ENCODE results near the gene METTL1.

Gene METTL1

GRCh38 chr12:57767305-57767698 lies 4.6 kb downstream of the METTL1 start:
- DNase-seq (ENCODE audit: low read depth) = no peak

GRCh38 chr12:57766464-57767304 lies 5.2 kb downstream of the METTL1 start, which contains the start of gene CYP27B1:
TSS of gene CYP27B1 (minus strand) at chr12:57767078. CDS start at chr12:57767041, 37 bp downstream.
- no peak for DNase-seq (ENCODE audit: low read depth)

DNA sequence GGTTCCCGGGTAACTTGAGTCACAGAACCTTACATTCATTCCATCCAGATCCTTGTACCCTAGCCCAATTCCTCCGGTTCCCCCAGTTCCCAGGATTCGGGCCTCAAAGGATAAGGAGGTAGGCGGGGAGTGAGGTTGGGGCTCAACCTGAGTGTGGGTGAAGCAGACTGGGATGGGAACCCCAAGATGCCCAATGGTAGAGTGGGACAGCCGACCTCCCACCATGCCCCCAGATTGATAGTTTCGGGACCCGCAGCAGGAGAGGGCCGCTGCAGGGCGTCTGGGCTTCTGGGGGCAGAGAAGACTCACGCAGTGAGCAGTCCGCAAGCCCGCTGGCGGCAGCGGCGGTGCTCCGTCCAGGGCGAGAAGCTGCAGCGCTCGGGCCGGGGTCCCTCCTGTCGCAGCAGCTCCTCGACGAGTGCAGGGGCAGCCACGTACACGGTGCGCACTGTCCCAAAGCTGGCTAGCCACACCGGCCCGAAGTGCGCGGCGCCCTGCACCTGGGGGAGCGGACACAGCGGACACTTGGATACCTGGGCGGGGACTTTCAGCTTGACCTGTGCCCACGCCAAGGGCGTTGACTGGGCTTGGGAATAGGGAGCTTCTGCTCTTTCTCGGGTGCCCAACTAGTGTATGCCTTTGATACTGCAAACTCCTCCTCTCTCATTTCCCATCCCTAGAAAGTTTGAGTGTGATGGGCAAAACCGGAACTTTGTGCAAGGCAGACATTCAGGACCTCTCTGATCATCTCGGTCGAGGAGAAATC lies 6.0 kb downstream of the METTL1 start:
- no peak for DNase-seq (ENCODE audit: low read depth)

DNA sequence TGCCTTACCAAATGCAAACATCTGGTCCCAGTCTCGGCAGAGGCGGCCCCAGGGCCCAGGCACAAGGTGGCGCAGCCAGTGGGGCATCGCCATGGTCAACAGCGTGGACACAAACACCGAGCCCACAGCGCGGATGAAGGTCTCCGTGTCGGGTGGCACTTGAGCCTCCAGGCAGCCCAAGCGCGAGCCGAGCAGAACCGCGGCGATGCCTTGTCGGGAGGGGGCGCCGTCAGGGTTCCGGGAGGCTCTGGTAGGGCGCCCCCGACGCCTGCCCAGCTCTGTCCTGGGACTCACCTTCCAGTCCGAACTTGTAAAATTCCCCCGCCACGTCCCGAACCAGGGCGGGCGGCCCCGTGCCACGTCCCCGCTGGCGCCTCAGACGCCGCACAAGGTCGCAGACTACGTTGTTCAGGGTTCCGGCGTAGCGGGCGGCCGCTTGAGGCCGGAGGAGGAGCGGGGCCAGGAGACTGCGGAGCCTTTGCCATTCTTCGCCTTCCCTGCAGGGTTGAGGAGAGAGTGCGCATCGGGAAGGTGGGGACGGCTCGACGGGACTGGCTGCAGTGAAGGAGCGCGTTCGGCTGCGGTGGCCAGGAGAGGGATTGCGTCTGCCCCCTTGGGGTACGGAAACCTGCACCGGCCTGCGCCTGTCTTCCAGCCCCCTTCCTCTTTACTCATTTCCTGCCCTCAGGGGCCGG lies 6.8 kb downstream of the METTL1 start:
- DNase-seq (ENCODE audit: low read depth) = no peak

- no peak for DNase-seq (ENCODE audit: low read depth)
These were observed 7.3 kb downstream of the METTL1 start for GRCh38 chr12:57764662-57765002.

DNA sequence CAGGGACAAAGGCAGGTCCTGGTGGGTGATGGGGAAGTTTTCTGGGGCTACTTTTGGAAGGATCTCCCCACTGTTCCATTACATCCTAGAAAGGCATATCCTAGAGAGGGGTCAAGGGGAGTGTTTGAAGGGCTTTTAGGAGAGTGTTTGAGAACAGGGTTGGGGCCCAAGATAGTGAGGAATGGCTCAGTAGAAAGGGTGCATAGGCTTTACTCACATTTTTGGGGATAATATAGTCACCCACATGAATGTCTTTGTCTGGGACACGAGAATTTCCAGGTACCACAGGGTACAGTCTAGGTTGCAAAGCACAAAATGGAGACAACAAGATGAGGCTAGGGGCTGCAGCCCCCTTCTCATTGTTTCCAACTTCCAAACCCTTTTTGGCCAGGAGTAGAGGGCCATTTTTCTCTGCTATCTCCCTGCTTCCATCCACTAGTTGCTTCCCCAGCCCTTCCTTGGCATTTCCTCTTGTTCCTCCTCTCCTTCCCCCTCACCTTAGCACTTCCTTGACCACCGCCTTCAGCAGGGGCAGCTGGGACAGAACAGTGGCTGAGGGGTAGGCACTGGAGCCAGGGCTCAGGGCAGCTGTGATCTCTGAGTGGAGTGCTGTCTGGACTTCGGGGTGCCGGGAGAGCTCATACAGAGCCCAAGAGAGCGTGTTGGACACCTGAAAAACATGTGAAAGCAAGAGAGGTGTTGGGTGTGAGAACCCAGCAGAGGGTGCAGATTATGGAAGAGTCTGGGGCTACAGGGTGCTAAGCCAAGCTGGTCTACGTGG lies 7.8 kb downstream of the METTL1 start:
- no peak for DNase-seq (ENCODE audit: low read depth)

- DNase-seq (ENCODE audit: low read depth) = no peak
These were observed 9.4 kb downstream of the METTL1 start for GRCh38 chr12:57762463-57762862.

DNA sequence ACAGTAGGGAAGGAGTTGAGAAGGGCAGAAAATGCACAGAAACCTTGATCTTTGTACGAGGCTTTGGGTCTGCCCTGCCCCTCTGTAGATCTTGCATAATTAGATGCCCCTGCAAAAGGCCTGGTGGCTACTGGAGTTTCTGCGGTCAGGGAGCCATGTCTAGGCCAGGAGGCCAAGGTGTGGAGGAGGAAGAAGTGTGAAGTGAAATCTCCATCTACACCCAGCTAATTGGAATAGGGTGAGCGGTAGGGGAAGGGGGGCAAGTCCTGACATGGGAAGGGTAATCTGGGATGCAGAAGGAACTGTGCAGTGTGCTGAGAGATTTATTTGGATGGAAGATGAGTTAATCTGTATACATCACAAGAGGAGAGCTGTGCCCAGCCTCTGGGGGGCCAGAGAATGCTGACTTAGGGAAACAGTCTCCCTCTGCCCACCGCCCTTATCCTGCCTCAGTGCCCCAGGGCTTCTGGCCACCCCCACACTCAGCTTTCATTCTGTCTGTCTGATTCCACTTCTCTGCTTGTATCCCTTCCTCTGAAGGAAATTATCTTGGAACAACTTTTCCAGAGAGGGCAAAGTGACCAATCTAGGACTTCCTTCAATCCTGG lies 10.4 kb downstream of the METTL1 start:
- no peak for DNase-seq (ENCODE audit: low read depth)

- DNase-seq (ENCODE audit: low read depth) = no peak
These were observed 11.4 kb downstream of the METTL1 start for GRCh38 chr12:57760347-57760982.

DNA sequence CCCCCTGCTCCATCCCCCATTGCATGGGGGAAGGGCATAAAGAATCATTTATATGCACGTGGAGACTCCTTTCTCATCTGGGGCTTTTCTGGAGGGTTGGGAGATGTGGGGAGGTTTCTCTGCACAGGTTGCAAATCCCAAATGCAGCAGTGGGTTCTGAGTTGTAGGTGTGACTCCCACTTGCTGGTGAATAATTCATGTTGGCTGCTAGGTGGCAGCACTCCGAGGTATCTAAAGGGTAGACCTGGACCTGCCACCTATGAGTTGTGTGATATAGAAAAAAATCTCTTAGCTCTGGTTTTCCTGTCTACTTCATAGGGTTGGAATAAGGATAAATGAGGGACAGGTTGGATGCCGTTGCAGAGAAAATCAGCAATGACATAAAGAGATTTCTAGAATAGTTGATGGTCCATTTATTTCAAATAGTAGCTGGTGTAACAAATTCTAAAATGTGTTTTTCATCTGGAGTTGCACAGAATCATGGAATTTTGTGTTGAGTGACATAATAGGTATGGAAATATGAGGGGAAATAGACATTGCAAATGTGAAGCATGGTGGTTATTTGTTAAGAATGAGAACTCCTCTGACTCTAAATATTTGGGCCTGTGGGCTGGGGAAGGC lies 12.4 kb downstream of the METTL1 start:
- no peak for DNase-seq (ENCODE audit: low read depth)

GRCh38 chr12:57758552-57759359 lies 13.1 kb downstream of the METTL1 start:
- no peak for DNase-seq (ENCODE audit: low read depth)

- DNase-seq (ENCODE audit: low read depth) = no peak
These were observed 14.1 kb downstream of the METTL1 start for GRCh38 chr12:57757771-57758170.

DNA sequence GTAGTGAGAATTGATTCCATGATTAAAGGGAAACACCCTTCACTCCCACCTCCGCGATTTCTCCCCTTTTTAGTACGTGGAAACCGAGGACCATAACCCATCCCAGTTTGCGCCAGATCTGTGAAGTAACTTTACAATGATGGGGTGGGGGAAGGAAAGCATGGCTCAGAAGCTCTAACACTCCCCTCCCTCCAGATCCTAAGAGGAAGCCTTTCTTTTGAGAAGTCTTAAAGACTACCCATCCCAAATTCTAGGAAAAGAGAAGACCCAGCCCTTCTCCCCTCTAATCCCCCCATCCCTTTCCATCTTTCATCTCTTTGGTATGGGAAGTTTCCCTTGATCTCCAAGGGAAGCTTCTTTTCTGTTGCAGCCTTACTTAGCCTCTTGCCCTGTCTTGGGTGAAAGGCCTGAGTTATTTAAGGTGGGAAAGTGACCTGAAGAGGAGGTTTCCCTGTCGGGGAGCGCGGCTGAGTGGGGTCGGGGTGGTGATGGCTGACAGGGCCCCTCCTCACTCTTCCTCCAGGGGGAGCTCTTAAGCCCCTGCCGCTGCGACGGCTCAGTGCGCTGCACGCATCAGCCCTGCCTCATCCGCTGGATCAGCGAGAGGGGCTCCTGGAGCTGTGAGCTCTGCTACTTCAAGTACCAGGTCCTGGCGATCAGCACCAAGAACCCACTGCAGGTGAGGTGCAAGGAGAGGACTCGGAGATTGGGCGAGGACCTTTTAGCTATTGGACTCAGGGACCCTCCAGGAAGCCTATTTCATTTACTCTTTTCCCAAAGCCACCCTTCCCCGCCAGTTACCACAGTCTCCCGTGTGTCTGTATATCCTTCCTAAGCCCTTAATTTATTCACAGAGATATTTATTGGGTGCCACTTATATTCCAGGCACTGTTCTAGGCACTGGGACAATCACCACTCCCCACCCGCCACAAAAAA lies 15.2 kb downstream of the METTL1 start:
- DNase-seq (ENCODE audit: low read depth) = no peak

DNA sequence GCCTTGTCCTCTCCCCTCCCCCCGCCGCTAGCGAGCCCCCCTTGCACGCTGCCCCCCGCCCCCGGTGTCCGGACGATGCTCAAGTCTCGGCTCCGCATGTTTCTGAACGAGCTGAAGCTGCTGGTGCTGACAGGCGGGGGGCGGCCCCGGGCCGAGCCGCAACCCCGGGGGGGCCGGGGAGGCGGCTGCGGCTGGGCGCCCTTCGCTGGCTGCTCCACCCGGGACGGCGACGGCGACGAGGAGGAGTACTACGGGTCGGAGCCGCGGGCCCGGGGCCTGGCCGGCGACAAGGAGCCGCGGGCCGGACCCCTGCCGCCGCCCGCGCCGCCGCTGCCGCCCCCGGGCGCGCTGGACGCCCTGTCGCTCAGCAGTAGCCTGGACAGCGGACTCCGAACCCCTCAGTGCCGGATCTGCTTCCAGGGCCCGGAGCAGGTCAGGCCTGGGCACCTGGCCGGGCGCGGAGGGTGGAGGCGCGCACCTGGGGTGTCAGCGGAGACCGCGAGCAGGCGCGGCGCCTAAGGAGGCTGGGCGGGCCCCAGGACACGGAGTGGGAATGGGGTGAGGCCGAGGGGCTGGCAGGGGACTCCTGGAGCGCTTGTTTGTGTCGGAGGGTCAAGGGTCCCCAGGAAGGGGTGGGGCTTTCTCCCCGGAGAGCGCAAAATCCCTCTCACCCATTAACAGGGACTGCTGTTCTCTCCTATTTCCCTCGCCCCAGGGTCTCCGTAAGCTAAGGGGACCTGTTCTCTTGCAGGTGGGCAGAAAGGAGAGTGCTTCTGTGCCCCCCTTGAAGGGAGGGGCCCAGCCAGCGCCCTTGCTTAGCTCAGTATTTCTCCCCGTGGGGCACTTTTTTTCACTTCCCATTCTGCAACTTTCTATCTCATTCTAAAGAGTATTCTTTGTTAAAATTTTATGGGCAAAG lies 16.2 kb downstream of the METTL1 start:
- DNase-seq (ENCODE audit: low read depth) = no peak

DNA sequence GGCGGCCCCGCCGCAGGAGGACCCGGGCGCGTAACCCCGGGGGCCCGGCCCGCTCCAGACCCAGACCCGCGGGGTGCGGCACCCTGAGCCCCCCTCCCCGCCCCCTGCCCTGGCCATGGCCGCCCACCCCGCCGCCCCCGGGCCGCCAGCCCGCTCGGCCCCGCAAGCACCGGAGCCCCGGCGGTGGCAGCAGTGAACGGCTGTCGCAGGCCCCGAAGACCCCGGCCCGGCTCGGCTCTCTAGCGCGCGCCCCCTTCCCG lies 16.8 kb downstream of the METTL1 start:
- no peak for DNase-seq (ENCODE audit: low read depth)

DNA sequence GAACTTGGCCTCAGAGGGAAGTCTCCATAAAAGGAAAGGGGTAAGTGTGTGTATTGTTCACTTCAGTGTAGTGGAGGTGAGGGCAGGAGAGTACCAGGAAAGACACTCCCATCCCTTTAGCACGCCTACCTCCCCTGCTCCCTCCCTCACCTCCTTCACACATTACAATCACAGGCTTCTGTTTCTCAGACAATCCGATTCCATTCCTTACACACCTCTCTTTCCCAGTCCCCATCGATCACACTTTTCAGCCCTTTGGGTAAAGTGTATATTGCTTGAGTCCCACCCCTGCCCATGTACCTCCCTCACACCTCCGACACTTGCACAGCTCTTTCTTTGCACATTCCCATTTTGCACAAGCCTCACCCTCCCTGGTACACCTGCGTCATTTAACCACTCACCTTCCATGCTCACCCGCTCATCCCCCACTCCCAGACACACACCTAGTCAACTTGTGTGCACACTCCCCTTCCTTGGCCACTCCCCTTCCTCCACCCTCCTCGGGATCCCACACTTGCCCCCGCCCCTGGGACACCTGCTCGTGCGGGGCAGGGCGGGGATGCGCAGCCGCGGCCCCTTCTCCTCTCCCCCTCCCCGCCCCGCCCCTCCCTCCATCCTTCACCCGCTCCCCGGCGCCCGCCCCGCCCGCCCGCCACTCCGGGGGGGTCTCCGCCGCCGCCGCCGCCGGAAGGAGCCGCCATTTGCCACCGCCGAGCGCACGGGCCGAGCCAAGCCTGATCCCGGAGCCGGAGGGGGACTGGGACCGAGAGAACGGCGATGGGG lies 17.3 kb downstream of the METTL1 start, which contains the start of gene MARCHF9:
Gene MARCHF9, plus strand, starts transcription at position 693 of the 783 bp plus-strand sequence. CDS start 426 bp downstream, outside the sequence.
- DNase-seq (ENCODE audit: low read depth) = peak; percentile 49
